Ovary (tissue), 3 donors: Measurements from ENCODE around the gene OSBPL5.

Experiments
- EP300 ChIP-seq: sonication (generic); formaldehyde crosslinking; IDR thresholded peaks from one replicate; pipeline ENCODE4 v1.6.1; 2017; ENCODE audit warnings: antibody characterized with exemption
- POLR2A ChIP-seq: fragments of 450-650 bp; IDR thresholded peaks from one replicate; pipeline ENCODE4 v1.6.1; 2017; ENCODE audit warnings: antibody characterized with exemption, mild to moderate bottlenecking, moderate library complexity
- TF ChIP-seq, protein P1 (sequence below), 3 donors: fragments of 450-650 bp in 2 of 3; fragments of 200-600 bp in 1 of 3; IDR thresholded peaks; one replicate each; pipeline versions ENCODE4 v1.5.1 to v1.8.0; 2016 to 2022; ENCODE audit warnings: antibody characterized with exemption in 3 of 3, mild to moderate bottlenecking in 1 of 3
- donor health status: DM: no; HTN: no; CAD: no.

DNA sequence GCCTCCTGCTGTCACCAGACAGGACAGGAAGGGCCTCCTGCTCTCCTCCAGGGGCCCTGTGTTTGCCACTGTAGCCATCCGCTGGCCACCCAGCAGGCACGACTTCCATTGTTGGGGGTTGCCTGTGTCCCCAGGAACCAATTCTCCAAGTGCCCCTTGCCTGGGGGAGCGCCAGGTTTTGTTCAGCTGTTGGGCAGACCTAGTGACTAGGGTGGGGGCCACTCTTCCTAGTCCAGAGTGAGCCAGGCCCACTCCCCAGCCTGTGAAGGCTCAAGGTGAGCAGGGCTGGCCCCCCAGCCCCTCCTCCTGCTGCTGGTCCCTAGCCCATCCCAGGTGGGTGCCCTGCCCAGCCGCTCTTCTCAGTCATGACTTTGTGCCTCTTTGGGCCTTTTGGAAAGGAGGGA lies 30.9 kb downstream of the OSBPL5 start:
- TF ChIP-seq, protein P1, sequence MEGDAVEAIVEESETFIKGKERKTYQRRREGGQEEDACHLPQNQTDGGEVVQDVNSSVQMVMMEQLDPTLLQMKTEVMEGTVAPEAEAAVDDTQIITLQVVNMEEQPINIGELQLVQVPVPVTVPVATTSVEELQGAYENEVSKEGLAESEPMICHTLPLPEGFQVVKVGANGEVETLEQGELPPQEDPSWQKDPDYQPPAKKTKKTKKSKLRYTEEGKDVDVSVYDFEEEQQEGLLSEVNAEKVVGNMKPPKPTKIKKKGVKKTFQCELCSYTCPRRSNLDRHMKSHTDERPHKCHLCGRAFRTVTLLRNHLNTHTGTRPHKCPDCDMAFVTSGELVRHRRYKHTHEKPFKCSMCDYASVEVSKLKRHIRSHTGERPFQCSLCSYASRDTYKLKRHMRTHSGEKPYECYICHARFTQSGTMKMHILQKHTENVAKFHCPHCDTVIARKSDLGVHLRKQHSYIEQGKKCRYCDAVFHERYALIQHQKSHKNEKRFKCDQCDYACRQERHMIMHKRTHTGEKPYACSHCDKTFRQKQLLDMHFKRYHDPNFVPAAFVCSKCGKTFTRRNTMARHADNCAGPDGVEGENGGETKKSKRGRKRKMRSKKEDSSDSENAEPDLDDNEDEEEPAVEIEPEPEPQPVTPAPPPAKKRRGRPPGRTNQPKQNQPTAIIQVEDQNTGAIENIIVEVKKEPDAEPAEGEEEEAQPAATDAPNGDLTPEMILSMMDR (IDR thresholded peaks at IDR 0.05): no peak
- TF ChIP-seq POLR2A (no peak), EP300 (no peak)
